GM12891 (cell line): ENCODE data around the gene ATG13.
A peak's percentile ranks its signal among the peaks of the same experiment; 100 is the strongest.
"Not testable (repeated sequence)": the region's sequence is repeated elsewhere in the genome, so short reads cannot be mapped to it uniquely, and the experiment has no call there.

Source experiments
- DNase-seq: peaks from one replicate; pipeline ENCODE4 v3.0.0; 2011; ENCODE audit warnings: low spot score; ENCODE audit not compliant: insufficient read length
- FAIRE-seq: peaks from 2 replicates; lab custom pipeline; 2011; peaks lifted over from hg19 to GRCh38; lab: Jason Lieb, UNC
- PAX5 ChIP-seq: IDR thresholded peaks from 2 replicates; pipeline ENCODE4 v1.6.1; 2011; ENCODE audit warnings: low read length, moderate library complexity, mild to moderate bottlenecking; ENCODE audit not compliant: insufficient read depth, severe bottlenecking
- POLR2A ChIP-seq: IDR thresholded peaks from 2 replicates; pipeline ENCODE4 v1.6.1; 2011; ENCODE audit warnings: low read depth, low read length, control low read depth
- POLR2AphosphoS5 ChIP-seq: IDR thresholded peaks from 2 replicates; pipeline ENCODE4 v1.6.1; 2011; ENCODE audit warnings: low read depth, low read length, control low read depth
- POU2F2 ChIP-seq: IDR thresholded peaks from 2 replicates; pipeline ENCODE4 v1.6.1; 2011; ENCODE audit warnings: low read depth, mild to moderate bottlenecking, control low read depth, low read length, moderate library complexity
- SPI1 ChIP-seq: IDR thresholded peaks from 2 replicates; pipeline ENCODE4 v1.6.1; 2011; ENCODE audit warnings: low read depth, low read length, control low read depth
- TAF1 ChIP-seq: IDR thresholded peaks from 2 replicates; pipeline ENCODE4 v1.6.1; 2011; ENCODE audit warnings: low read depth, low read length, control low read depth

Gene ATG13

GRCh38 chr11:46659908-46660307 is 42.6 kb downstream of the ATG13 start:
- DNase-seq (no peak), FAIRE-seq (no peak)
- TF ChIP-seq TAF1 (no peak), POLR2A (no peak), PAX5 (no peak), POLR2AphosphoS5 (no peak), SPI1 (no peak), POU2F2 (no peak)

GRCh38 chr11:46661836-46662235 is 44.5 kb downstream of the ATG13 start:
- no peak for DNase-seq
- FAIRE-seq: no peak

GRCh38 chr11:46662366-46662765 is 45.0 kb downstream of the ATG13 start:
- TF ChIP-seq POLR2A: no peak
- TF ChIP-seq PAX5: no peak
- TF ChIP-seq POU2F2: no peak
- TF ChIP-seq TAF1: no peak
- no peak for TF ChIP-seq POLR2AphosphoS5
- no peak for TF ChIP-seq SPI1
- no peak for DNase-seq
- no peak for FAIRE-seq

More at GRCh38 chr11:46661836-46662235, 44.5 kb downstream of the ATG13 start:
- TF ChIP-seq POLR2AphosphoS5 (no peak), SPI1 (no peak), POLR2A (no peak), POU2F2 (no peak), TAF1 (no peak), PAX5 (no peak)

GRCh38 chr11:46663277-46663940 is 46.1 kb downstream of the ATG13 start:
- no peak for TF ChIP-seq POLR2A
- no peak for TF ChIP-seq PAX5
- no peak for TF ChIP-seq SPI1
- TF ChIP-seq POU2F2: no peak
- no peak for TF ChIP-seq TAF1
- TF ChIP-seq POLR2AphosphoS5: no peak
- no peak for FAIRE-seq
- no peak for DNase-seq

- no peak for DNase-seq
- TF ChIP-seq POU2F2 (no peak), TAF1 (no peak), POLR2A (no peak), PAX5 (no peak), POLR2AphosphoS5 (no peak), SPI1 (no peak)
- no peak for FAIRE-seq
Observed at GRCh38 chr11:46664612-46665011, 47.3 kb downstream of the ATG13 start.

- DNase-seq (no peak), FAIRE-seq (no peak)
- no peak for TF ChIP-seq TAF1
- TF ChIP-seq PAX5: no peak
- TF ChIP-seq POU2F2: no peak
- no peak for TF ChIP-seq SPI1
- no peak for TF ChIP-seq POLR2AphosphoS5
- TF ChIP-seq POLR2A: no peak
Observed at GRCh38 chr11:46665356-46665755, 48.0 kb downstream of the ATG13 start.

- FAIRE-seq: no peak
Observed at GRCh38 chr11:46666516-46666915, 49.2 kb downstream of the ATG13 start.

GRCh38 chr11:46667043-46667481 is 49.7 kb downstream of the ATG13 start:
- DNase-seq (no peak), FAIRE-seq (no peak)
- TF ChIP-seq POLR2A: no peak
- TF ChIP-seq POU2F2: no peak
- no peak for TF ChIP-seq SPI1
- no peak for TF ChIP-seq POLR2AphosphoS5

More at GRCh38 chr11:46666516-46666915, 49.2 kb downstream of the ATG13 start:
- no peak for TF ChIP-seq SPI1
- TF ChIP-seq POLR2AphosphoS5: no peak
- TF ChIP-seq POU2F2: no peak
- no peak for TF ChIP-seq TAF1
- TF ChIP-seq POLR2A: no peak
- no peak for TF ChIP-seq PAX5
- no peak for DNase-seq

GRCh38 chr11:46668480-46669085 is 51.2 kb downstream of the ATG13 start:
- no peak for DNase-seq
- FAIRE-seq: no peak
- TF ChIP-seq SPI1 (no peak), POU2F2 (no peak), POLR2AphosphoS5 (no peak), TAF1 (no peak), POLR2A (no peak), PAX5 (no peak)

- no peak for TF ChIP-seq POU2F2
- no peak for TF ChIP-seq TAF1
- TF ChIP-seq POLR2AphosphoS5: no peak
- TF ChIP-seq PAX5: no peak
- no peak for TF ChIP-seq POLR2A
- DNase-seq (no peak), FAIRE-seq (peak; percentile 16)
Observed at GRCh38 chr11:46669711-46670139, 52.4 kb downstream of the ATG13 start.

GRCh38 chr11:46670521-46670920 is 53.2 kb downstream of the ATG13 start:
- DNase-seq, FAIRE-seq: not testable (repeated sequence)
